ENCODE data around the gene CHCHD1.

The CHCHD1 gene

GRCh38 chr10:73769396-73769795 is 12.5 kb upstream of the CHCHD1 start:
- H3K79me2 ChIP-seq (ENCODE audit: insufficient read depth, low read depth), result no peaks in the 10 kb centered on the region
- no peaks in the 10 kb centered on the region for H3K27me3 ChIP-seq (ENCODE audit: insufficient read depth, low read depth)
- no peak overlapping the region for H3K27ac ChIP-seq
- H3K36me3 ChIP-seq (ENCODE audit: insufficient read depth), result no peaks in the 10 kb centered on the region
- no peak overlapping the region for H3K9ac ChIP-seq
- TF ChIP-seq CTCF (conservative IDR thresholded peaks at IDR 0.05; ENCODE audit: low read depth, low read length), result no peak
- H4K20me1 ChIP-seq (ENCODE audit: insufficient read depth), result no peaks in the 10 kb centered on the region
- no peak overlapping the region for H3K4me3 ChIP-seq (IDR thresholded peaks at IDR 0.05; ENCODE audit: insufficient read depth, low read depth, low read length)
- no peak overlapping the region for H3K4me2 ChIP-seq
- no peak overlapping the region for H2AFZ ChIP-seq (ENCODE audit: low read depth)
- H3K4me1 ChIP-seq (ENCODE audit: low read depth, poor library complexity, severe bottlenecking), result peaks cover 18% of the 10 kb centered on the region

GRCh38 chr10:73771722-73772280 is 10.0 kb upstream of the CHCHD1 start:
- H3K36me3 ChIP-seq (ENCODE audit: insufficient read depth), result no peaks in the 10 kb centered on the region
- H3K4me3 ChIP-seq (IDR thresholded peaks at IDR 0.05; ENCODE audit: insufficient read depth, low read depth, low read length), result no peak overlapping the region
- H3K4me1 ChIP-seq (ENCODE audit: low read depth, poor library complexity, severe bottlenecking), result peaks cover 29% of the 10 kb centered on the region
- H3K27ac ChIP-seq, result peak overlapping the region; percentile 48; the same call in 1 of the 2 replicates
- H2AFZ ChIP-seq (ENCODE audit: low read depth), result peak overlapping the region; percentile 85
- no peaks in the 10 kb centered on the region for H4K20me1 ChIP-seq (ENCODE audit: insufficient read depth)
- no peak for TF ChIP-seq CTCF (conservative IDR thresholded peaks at IDR 0.05; ENCODE audit: low read depth, low read length)
- H3K4me2 ChIP-seq, result peak overlapping the region; percentile 49
- H3K27me3 ChIP-seq (ENCODE audit: insufficient read depth, low read depth), result no peaks in the 10 kb centered on the region
- peak overlapping the region; percentile 59; the same call in 1 of the 2 replicates for H3K9ac ChIP-seq
- H3K79me2 ChIP-seq (ENCODE audit: insufficient read depth, low read depth), result no peaks in the 10 kb centered on the region; the same call in 1 of the 2 replicates

- Histone ChIP-seq H3K4me2 (peak overlapping the region; percentile 49), H3K4me3 (IDR thresholded peaks at IDR 0.05; ENCODE audit: insufficient read depth, low read depth, low read length) (no peak overlapping the region), H4K20me1 (ENCODE audit: insufficient read depth) (no peaks in the 10 kb centered on the region), H2AFZ (ENCODE audit: low read depth) (peak overlapping the region; percentile 85), H3K27ac (peak overlapping the region; percentile 48), H3K4me1 (ENCODE audit: low read depth, poor library complexity, severe bottlenecking) (peaks cover 29% of the 10 kb centered on the region), H3K36me3 (ENCODE audit: insufficient read depth) (no peaks in the 10 kb centered on the region), H3K79me2 (ENCODE audit: insufficient read depth, low read depth) (no peaks in the 10 kb centered on the region; the same call in 1 of the 2 replicates), H3K27me3 (ENCODE audit: insufficient read depth, low read depth) (no peaks in the 10 kb centered on the region), H3K9ac (peak overlapping the region; percentile 59)
- TF ChIP-seq CTCF (conservative IDR thresholded peaks at IDR 0.05; ENCODE audit: low read depth, low read length), result no peak
Measured at GRCh38 chr10:73772281-73773151, 9.3 kb upstream of the CHCHD1 start.

GRCh38 chr10:73773152-73773879 is 8.5 kb upstream of the CHCHD1 start:
- Histone ChIP-seq H3K9ac (peak overlapping the region; percentile 59), H3K79me2 (ENCODE audit: insufficient read depth, low read depth) (no peaks in the 10 kb centered on the region; the same call in 1 of the 2 replicates), H4K20me1 (ENCODE audit: insufficient read depth) (no peaks in the 10 kb centered on the region), H3K36me3 (ENCODE audit: insufficient read depth) (no peaks in the 10 kb centered on the region), H3K4me2 (peak overlapping the region; percentile 49), H3K4me3 (IDR thresholded peaks at IDR 0.05; ENCODE audit: insufficient read depth, low read depth, low read length) (no peak overlapping the region), H2AFZ (ENCODE audit: low read depth) (peak overlapping the region; percentile 85), H3K27ac (peak overlapping the region; percentile 48; the same call in 1 of the 2 replicates), H3K4me1 (ENCODE audit: low read depth, poor library complexity, severe bottlenecking) (peaks cover 29% of the 10 kb centered on the region), H3K27me3 (ENCODE audit: insufficient read depth, low read depth) (no peaks in the 10 kb centered on the region)
- TF ChIP-seq CTCF (conservative IDR thresholded peaks at IDR 0.05; ENCODE audit: low read depth, low read length), result no peak
